Mesenchymal stem cell (in vitro differentiated cells and primary cell): ENCODE data around the gene CILP2.

Source experiments
- DNase-seq: peaks from one replicate; pipeline ENCODE4 v3.0.0-alpha.2; 2013
- H2AFZ ChIP-seq: one replicate; pipeline ENCODE4 v1.6.1; 2013; ENCODE audit warnings: low read depth, mild to moderate bottlenecking, control low read depth, inconsistent platforms, low read length, moderate library complexity
- H2AK5ac ChIP-seq: 2 replicates; pipeline ENCODE4 v1.6.1; 2013; ENCODE audit warnings: low read length, moderate library complexity, mild to moderate bottlenecking, inconsistent platforms; ENCODE audit not compliant: severe bottlenecking
- H2BK120ac ChIP-seq: one replicate; pipeline ENCODE4 v1.6.1; 2013; ENCODE audit warnings: low read depth, mild to moderate bottlenecking, inconsistent platforms, low read length, moderate library complexity
- H2BK12ac ChIP-seq, 2 experiments: one replicate each; pipeline ENCODE4 v1.6.1; 2013; ENCODE audit warnings: inconsistent platforms in 2 of 2, low read length in 2 of 2, mild to moderate bottlenecking in 2 of 2, moderate library complexity in 2 of 2, control low read depth in 1 of 2
- H2BK15ac ChIP-seq: one replicate; pipeline ENCODE4 v1.6.1; 2013; ENCODE audit warnings: mild to moderate bottlenecking, low read depth, inconsistent platforms; ENCODE audit not compliant: poor library complexity, severe bottlenecking
- H2BK5ac ChIP-seq: 2 replicates; pipeline ENCODE4 v1.6.1; 2013; ENCODE audit warnings: low read depth, mild to moderate bottlenecking, low read length, control low read depth, inconsistent platforms; ENCODE audit not compliant: poor library complexity, severe bottlenecking
- H3K14ac ChIP-seq, 2 experiments: one replicate each; pipeline ENCODE4 v1.6.1; 2013; ENCODE audit warnings: inconsistent platforms in 2 of 2, low read length in 2 of 2, control low read depth in 1 of 2, mild to moderate bottlenecking in 1 of 2, moderate library complexity in 1 of 2
- H3K18ac ChIP-seq, 2 experiments: one replicate each; pipeline ENCODE4 v1.6.1; 2013; ENCODE audit warnings: inconsistent platforms in 2 of 2, low read length in 2 of 2, control low read depth in 1 of 2, low read depth in 1 of 2, mild to moderate bottlenecking in 1 of 2
- H3K23ac ChIP-seq, 2 experiments: one replicate each; pipeline ENCODE4 v1.6.1; 2013; ENCODE audit warnings: inconsistent platforms in 2 of 2, low read length in 2 of 2, mild to moderate bottlenecking in 2 of 2, moderate library complexity in 2 of 2, control low read depth in 1 of 2
- H3K27ac ChIP-seq: 2 replicates; pipeline ENCODE4 v1.5.1; 2013; ENCODE audit warnings: mild to moderate bottlenecking, moderate library complexity, low read length, control low read depth, inconsistent platforms; ENCODE audit not compliant: poor library complexity, severe bottlenecking
- H3K27me3 ChIP-seq, 2 experiments: 2 replicates each; pipeline versions ENCODE4 v1.6.1 to v1.7.0; 2013; ENCODE audit warnings: low read length in 2 of 2, mild to moderate bottlenecking in 2 of 2, moderate library complexity in 2 of 2, control low read depth in 1 of 2, inconsistent platforms in 1 of 2; ENCODE audit not compliant: control insufficient read depth in 1 of 2, insufficient read depth in 1 of 2
- H3K36me3 ChIP-seq, 2 experiments: 2 replicates each; pipeline versions ENCODE4 v1.6.1 to v1.7.0; 2013; ENCODE audit warnings: low read length in 2 of 2, control low read depth in 1 of 2, inconsistent platforms in 1 of 2, low read depth in 1 of 2, mild to moderate bottlenecking in 1 of 2; ENCODE audit not compliant: insufficient read depth in 2 of 2, control insufficient read depth in 1 of 2
- H3K4ac ChIP-seq, 2 experiments: one replicate each; pipeline ENCODE4 v1.6.1; 2013; ENCODE audit warnings: inconsistent platforms in 2 of 2, low read length in 2 of 2, mild to moderate bottlenecking in 2 of 2, moderate library complexity in 2 of 2, control low read depth in 1 of 2, low read depth in 1 of 2
- H3K4me1 ChIP-seq: 2 replicates; pipeline ENCODE4 v1.6.1; 2013; ENCODE audit warnings: low read depth, low read length, control low read depth; ENCODE audit not compliant: control insufficient read depth, insufficient read depth
- H3K4me2 ChIP-seq: 2 replicates; pipeline ENCODE4 v1.6.1; 2013; ENCODE audit warnings: low read length, mild to moderate bottlenecking, inconsistent platforms; ENCODE audit not compliant: poor library complexity, severe bottlenecking
- H3K4me3 ChIP-seq, 2 experiments: 2 replicates each; pipeline versions ENCODE4 v1.5.1 to v1.7.0; 2013; ENCODE audit warnings: low read length in 2 of 2, mild to moderate bottlenecking in 2 of 2, control low read depth in 1 of 2, low read depth in 1 of 2; ENCODE audit not compliant: insufficient read depth in 1 of 2
- H3K79me1 ChIP-seq: replicated peaks from 2 replicates; pipeline ENCODE4 v1.6.1; 2013; ENCODE audit warnings: mild to moderate bottlenecking, control low read depth, low read length, inconsistent platforms; ENCODE audit not compliant: poor library complexity, severe bottlenecking
- H3K9ac ChIP-seq: 2 replicates; pipeline ENCODE4 v1.7.0; 2013; ENCODE audit warnings: mild to moderate bottlenecking, low read length, moderate library complexity
- H3K9me3 ChIP-seq: 2 replicates; pipeline ENCODE4 v1.7.0; 2013; ENCODE audit warnings: mild to moderate bottlenecking, low read length; ENCODE audit not compliant: control insufficient read depth
- H4K8ac ChIP-seq: one replicate; pipeline ENCODE4 v1.6.1; 2013; ENCODE audit warnings: inconsistent platforms, mild to moderate bottlenecking, low read length, moderate library complexity
- H4K91ac ChIP-seq: one replicate; pipeline ENCODE4 v1.6.1; 2013; ENCODE audit warnings: mild to moderate bottlenecking, low read length, inconsistent platforms
- WGBS: methylation state at CpG from one replicate; pipeline ENCODE4 v1.1.7; 2013; ENCODE audit warnings: mixed read lengths; 5-methylcytosine and 5-hydroxymethylcytosine counted together

CILP2 gene

DNA sequence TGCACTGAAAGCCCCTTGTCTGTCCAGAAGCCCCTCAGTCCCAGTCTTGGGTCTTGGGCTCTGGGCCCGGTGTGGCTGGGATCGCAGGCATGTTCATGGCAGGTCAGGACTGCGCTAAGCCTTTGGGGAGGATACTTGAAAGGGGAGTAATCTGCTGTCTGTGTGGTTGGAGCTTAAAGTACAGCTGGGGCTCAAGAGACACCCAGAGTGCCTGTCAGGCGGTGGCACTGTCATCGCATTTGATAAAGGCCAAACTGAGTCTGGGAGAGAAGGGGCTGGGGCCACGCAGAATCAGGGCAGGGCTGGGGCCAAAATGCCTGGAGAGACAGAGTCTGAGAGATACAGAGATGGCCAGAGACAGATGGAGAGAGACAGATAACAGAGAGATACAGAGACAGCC lies 4.2 kb upstream of the CILP2 start:
- no peak overlapping the region for H3K4me2 ChIP-seq
- DNase-seq: no peak
- H2BK5ac ChIP-seq: no peak overlapping the region
- no peak overlapping the region for H3K27ac ChIP-seq
- H2AK5ac ChIP-seq: no peak overlapping the region
- H3K4ac ChIP-seq: no peak overlapping the region
- H3K18ac ChIP-seq: no peak overlapping the region
- H3K79me1 ChIP-seq: no peaks in the 10 kb centered on the region
- H2BK12ac ChIP-seq: no peak overlapping the region
- no peak overlapping the region for H3K9ac ChIP-seq
- H3K36me3 ChIP-seq: peaks cover 0 to 32% of the 10 kb centered on the region in 2 experiments
- H3K14ac ChIP-seq: no peak overlapping the region
- H3K9me3 ChIP-seq: no peaks in the 10 kb centered on the region
- 94% methylated on average over 6 of the region's 6 CpGs for WGBS
- peaks cover 16% of the 10 kb centered on the region for H3K4me1 ChIP-seq
- no peak overlapping the region for H3K23ac ChIP-seq
- no peak overlapping the region for H4K91ac ChIP-seq
- no peak overlapping the region for H2AFZ ChIP-seq
- no peak overlapping the region for H3K4me3 ChIP-seq
- H4K8ac ChIP-seq: no peak overlapping the region
- H2BK15ac ChIP-seq: no peak overlapping the region
- H2BK120ac ChIP-seq: no peak overlapping the region
- H3K27me3 ChIP-seq: peaks cover 4 to 12% of the 10 kb centered on the region in 2 experiments

DNA sequence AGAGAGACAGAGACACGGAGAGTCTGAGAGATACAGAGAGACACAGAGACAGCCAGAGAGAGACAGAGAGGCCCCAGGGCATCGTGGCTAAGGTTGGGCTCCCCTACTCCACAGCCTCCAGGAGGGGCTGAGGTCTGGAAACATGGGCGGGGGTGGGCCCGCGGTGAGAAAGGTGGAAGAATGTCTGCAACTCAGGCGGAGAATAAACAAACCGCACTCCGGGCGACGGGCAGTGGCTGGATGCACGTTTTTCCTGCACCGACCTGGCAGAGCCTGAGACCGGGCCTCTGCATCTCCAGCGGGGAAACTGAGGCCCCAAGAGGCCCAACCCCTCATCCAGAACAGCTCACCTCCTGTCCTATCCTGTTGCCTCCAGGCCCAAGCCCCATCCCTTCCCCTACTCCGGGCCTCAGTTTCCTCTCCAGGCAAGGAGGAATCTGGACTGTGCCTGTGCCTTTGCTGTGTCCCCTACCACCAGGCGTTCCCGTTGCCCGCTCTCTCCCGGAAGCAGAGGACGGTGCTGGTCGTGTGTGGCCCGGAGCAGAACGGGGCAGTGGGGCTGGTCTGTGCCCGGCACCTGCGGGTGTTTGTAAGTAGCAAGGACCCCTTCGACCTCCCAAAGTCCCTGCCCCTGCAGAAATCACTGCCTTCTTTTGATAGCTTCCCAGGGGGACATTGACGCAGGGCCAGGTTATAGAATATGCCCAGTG lies 3.4 kb upstream of the CILP2 start:
- Histone ChIP-seq H2BK12ac (no peak overlapping the region), H4K8ac (no peak overlapping the region), H2AK5ac (no peak overlapping the region), H2BK120ac (no peak overlapping the region), H3K4ac (no peak overlapping the region), H3K14ac (no peak overlapping the region), H3K27me3 (peaks cover 7 to 21% of the 10 kb centered on the region in 2 experiments), H4K91ac (no peak overlapping the region), H3K23ac (no peak overlapping the region), H3K9ac (no peak overlapping the region), H3K4me2 (no peak overlapping the region), H3K4me1 (peaks cover 16% of the 10 kb centered on the region), H3K4me3 (no peak overlapping the region), H3K9me3 (no peaks in the 10 kb centered on the region), H2BK5ac (no peak overlapping the region), H3K27ac (no peak overlapping the region), H3K18ac (no peak overlapping the region), H3K79me1 (no peaks in the 10 kb centered on the region), H2AFZ (no peak overlapping the region), H3K36me3 (peaks cover 0 to 23% of the 10 kb centered on the region in 2 experiments), H2BK15ac (no peak overlapping the region)
- 77% methylated on average over 27 of the region's 27 CpGs for WGBS
- DNase-seq: no peak

- 96% methylated on average over 34 of the region's 34 CpGs for WGBS
- Histone ChIP-seq H3K4ac (no peak overlapping the region), H4K91ac (no peak overlapping the region), H2BK5ac (no peak overlapping the region), H4K8ac (no peak overlapping the region), H3K9ac (no peak overlapping the region), H2BK120ac (no peak overlapping the region), H3K27ac (no peak overlapping the region), H2BK12ac (no peak overlapping the region), H3K4me3 (no peak overlapping the region), H3K4me1 (peaks cover 12% of the 10 kb centered on the region), H3K4me2 (no peak overlapping the region), H2AK5ac (no peak overlapping the region), H3K18ac (no peak overlapping the region), H3K9me3 (no peaks in the 10 kb centered on the region), H3K79me1 (no peaks in the 10 kb centered on the region), H2BK15ac (no peak overlapping the region), H2AFZ (no peak overlapping the region), H3K27me3 (peaks cover 7 to 28% of the 10 kb centered on the region in 2 experiments), H3K23ac (no peak overlapping the region), H3K14ac (no peak overlapping the region), H3K36me3 (peaks cover 0 to 17% of the 10 kb centered on the region in 2 experiments)
- DNase-seq: no peak
Measured at GRCh38 chr19:19535311-19536191, 2.5 kb upstream of the CILP2 start.
